Measurements from ENCODE around the gene MALSU1. TPM values are rescaled to one million over a fixed set of nuclear protein-coding genes. Genes with fewer than 3 reads are reported as not detected.

The MALSU1 gene
- 119 TPM for total RNA-seq
- long read RNA-seq, transcript MALSU1-202 (4 exons, 3,044 nt) = major isoform, 25 of 25 reads
- long read RNA-seq, partial matches to known transcripts = 0 of 25 reads
- long read RNA-seq, other reads (novel, unspliced or antisense) = 0 of 25 reads

DNA sequence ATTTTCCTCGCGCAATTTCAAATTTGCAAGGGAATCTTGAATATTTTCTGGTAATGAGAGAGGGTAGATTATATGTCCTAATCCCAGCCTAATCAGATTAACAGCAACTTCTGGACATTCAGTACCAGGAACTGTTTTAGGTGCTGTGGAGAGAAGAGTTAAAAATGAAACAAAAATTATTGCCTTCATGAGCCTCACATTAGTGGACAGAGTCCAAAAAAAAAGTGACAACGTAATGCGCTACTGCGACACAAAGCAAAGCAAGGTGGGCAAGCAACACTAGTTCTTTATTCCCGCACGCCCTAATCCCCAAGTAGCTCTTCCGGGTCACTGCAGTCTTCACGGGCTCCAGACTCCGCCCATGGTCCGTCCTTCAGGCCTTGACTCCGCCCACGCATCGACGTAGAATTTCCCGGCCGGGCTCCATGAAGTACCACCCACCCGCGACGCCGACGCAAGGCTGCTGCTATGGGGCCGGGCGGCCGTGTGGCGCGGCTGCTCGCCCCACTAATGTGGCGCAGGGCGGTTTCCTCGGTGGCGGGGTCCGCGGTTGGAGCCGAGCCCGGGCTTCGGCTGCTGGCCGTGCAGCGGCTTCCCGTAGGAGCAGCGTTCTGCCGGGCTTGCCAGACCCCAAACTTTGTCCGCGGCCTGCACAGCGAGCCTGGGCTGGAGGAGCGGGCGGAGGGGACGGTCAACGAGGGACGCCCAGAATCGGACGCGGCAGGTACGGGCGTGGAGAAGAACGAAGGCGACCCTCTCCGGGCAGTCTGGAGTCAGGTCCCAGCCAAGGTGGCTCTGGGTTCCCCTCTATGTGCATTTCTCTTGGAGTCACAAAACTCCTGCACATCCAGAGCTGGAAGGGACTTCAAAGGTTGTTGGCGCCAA, at the start of gene MALSU1:
MALSU1 (plus strand) TSS at position 455 of the 885 bp plus-strand sequence; CDS start at position 469, 14 bp downstream.
- ATAC-seq (peak; percentile 99), DNase-seq (ENCODE audit: missing footprints) (peak; percentile 99)
- intact Hi-C loops (cut with DNase I) = no loop called here

DNA sequence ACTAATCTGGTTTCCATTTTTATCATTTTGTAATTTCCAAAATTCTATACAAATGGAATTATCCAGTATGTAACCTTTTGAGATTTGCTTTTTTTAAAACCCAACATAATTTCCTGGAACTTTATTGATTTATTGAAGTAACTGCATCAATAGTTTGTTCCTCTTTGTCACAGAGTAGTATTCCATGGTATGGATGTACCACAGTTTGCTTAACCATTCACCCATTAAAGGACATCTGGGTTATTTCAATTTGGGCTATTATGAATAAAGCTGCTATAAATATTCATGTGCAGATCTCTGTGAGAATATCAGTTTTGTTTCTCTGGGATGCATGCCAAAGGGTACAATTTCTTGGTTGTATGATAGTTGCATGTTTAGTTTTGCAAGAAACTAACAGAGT, 49.7 kb upstream of the MALSU1 start:
- intact Hi-C loops (cut with DNase I) = loop anchor here (5.0 kb wide), 3 partner anchors 52 to 142 kb away; partner anchors contain the start of genes KLHL7 and NUP42
- ATAC-seq = no peak
- DNase-seq (ENCODE audit: missing footprints) = no peak

DNA sequence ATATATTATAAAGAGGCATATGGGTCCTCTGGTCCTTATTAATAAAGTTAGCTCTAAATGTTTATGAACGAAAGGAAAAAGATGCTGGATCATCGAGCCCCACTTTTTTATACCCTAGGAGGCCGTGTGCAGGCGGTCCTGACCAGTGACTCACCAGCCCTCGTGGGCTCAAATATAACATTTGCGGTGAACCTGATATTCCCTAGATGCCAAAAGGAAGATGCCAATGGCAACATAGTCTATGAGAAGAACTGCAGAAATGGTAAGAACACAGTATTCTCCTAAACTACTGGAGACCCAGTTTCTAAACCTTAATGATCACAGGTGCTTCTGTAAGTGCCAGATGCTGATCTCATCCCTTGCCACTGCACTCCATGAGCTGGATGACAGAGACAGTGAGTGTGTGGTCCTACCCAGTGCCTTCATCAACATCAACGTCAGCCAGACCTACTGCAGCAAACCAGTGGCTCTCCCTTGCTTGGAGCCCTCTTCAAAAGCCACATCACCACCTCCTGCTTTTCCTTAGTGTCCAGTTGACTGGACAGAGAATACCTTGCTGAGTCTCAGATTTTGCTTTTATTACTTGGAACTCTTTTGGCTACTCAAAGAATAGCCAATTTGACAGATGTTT, 45.0 kb upstream of the MALSU1 start:
- ATAC-seq (no peak), DNase-seq (ENCODE audit: missing footprints) (no peak)
- intact Hi-C loops (cut with DNase I) = no loop called here

GRCh38 chr7:23256731-23257130, 42.4 kb upstream of the MALSU1 start:
- intact Hi-C loops (cut with DNase I) = no loop called here
- DNase-seq (ENCODE audit: missing footprints) = no peak
- ATAC-seq = no peak

DNA sequence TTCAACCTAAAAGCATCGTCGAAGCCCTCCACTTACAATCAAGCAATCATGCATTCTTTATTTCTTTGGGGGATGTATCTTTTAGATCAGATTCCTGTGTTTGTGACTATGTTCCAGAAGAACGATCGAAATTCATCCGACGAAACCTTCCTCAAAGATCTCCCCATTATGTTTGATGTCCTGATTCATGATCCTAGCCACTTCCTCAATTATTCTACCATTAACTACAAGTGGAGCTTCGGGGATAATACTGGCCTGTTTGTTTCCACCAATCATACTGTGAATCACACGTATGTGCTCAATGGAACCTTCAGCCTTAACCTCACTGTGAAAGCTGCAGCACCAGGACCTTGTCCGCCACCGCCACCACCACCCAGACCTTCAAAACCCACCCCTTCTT, 38.8 kb upstream of the MALSU1 start:
- intact Hi-C loops (cut with DNase I) = loop anchor here (5.0 kb wide), 2 partner anchors 73 to 158 kb away; no protein-coding TSS in a partner anchor
- DNase-seq (ENCODE audit: missing footprints) (no peak), ATAC-seq (no peak)

DNA sequence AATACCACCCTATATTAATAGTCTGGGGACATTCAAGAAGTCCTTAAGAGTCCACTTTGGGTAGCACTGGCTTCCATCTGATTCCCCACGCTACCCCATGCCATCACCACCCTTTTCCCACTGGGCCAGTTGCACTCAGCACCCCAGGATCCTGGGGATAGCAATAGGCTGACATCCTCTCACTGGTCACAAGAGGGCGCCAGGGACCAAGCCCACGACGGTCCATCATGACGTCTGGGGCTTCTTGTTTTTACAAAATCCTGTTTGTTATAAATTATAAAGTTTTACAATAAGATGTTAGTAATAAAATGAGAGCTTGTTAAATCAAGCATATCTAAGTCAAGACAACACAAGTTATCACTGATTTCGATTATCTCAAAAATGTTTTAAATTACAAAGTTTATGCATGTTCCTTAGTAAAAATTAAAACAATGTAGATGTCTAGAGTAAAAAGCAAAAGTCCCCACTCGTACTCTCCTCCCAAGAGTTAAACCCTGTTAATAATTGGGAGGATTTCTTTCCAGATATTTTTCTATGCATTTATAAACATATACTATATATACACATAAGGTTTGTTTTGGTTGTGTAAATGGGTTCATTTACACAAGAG, 37.2 kb upstream of the MALSU1 start:
- ATAC-seq (peak; percentile 83), DNase-seq (ENCODE audit: missing footprints) (peak; percentile 83)
- intact Hi-C loops (cut with DNase I) = loop anchor here (5.0 kb wide), 2 partner anchors 75 to 160 kb away; no protein-coding TSS in a partner anchor

GRCh38 chr7:23264916-23265458, 34.2 kb upstream of the MALSU1 start:
- intact Hi-C loops (cut with DNase I) = loop anchor here (5.0 kb wide), 3 partner anchors 78 to 178 kb away; no protein-coding TSS in a partner anchor
- ATAC-seq = no peak
- no peak for DNase-seq (ENCODE audit: missing footprints)

DNA sequence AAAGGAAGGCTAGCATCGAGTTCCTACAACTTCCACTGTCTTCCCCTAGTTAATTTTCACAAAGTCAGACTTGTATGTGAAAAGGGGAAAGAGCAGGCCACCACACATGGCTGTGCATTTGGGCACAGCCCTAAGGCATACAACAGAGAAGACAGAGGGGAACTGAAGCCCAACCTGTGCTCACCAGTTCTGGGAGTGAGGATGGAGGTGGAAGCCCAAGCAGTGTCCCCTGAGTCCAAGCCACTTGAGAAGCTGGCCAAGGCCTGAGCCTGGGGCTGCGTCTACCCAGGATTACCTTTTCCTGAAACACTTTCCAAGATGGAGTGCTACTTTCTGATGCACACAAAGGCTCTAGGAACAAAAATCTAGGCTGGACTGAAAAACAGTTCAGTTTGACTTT, 32.2 kb upstream of the MALSU1 start:
- no peak for DNase-seq (ENCODE audit: missing footprints)
- intact Hi-C loops (cut with DNase I) = loop anchor here (5.0 kb wide), 1 partner anchor 180 kb away; no protein-coding TSS in a partner anchor

GRCh38 chr7:23267357-23267756, 31.8 kb upstream of the MALSU1 start:
- intact Hi-C loops (cut with DNase I) = loop anchor here (5.0 kb wide), 1 partner anchor 180 kb away; no protein-coding TSS in a partner anchor
- ATAC-seq (no peak), DNase-seq (ENCODE audit: missing footprints) (no peak)

More for the DNA sequence above, 32.2 kb upstream of the MALSU1 start:
- ATAC-seq = no peak

DNA sequence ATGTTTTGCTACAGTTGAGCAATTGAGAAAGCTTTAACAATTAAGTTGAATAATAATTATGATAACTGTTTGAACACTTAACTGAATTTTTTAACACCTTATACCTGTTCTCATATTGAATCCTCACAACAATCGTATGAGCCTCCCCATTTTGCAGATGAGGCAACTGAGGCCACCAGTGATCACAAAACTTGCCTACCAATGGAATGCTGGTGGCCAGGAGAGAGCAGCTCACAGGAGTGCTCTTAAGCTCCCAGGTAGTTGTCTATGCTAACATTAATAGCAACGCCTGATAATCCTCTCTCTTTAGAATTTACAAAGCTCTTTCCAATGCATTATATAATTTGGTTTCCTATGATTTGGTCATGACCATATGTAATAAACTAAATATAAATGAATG, 31.0 kb upstream of the MALSU1 start:
- no peak for DNase-seq (ENCODE audit: missing footprints)
- no peak for ATAC-seq
- intact Hi-C loops (cut with DNase I) = loop anchor here (5.0 kb wide), 1 partner anchor 181 kb away; no protein-coding TSS in a partner anchor

DNA sequence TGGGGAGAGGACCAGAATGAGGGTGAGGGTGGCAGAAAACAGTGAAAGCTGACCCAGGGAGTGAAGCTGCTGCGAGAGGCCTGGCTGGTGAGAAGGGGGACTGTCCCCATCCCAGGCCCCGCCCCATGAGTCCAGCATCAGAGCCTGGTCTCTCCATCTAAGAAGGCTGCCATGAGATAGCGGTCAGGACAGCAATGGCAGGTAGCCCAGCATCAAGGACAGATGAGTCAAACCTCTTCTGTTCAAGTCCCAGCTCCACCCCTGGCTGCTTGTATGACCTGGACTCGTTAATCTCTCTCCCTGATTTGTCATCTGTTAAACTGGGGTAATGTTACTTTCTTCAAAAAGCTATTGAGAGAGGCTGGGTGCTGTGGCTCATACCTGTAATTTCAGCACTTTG, 30.4 kb upstream of the MALSU1 start:
- ATAC-seq (peak; percentile 71), DNase-seq (ENCODE audit: missing footprints) (no peak)
- intact Hi-C loops (cut with DNase I) = loop anchor here (5.0 kb wide), 1 partner anchor 181 kb away; no protein-coding TSS in a partner anchor

- intact Hi-C loops (cut with DNase I) = loop anchor here (10.0 kb wide), 1 partner anchor 273 kb away; no protein-coding TSS in a partner anchor
- DNase-seq (ENCODE audit: missing footprints) (no peak), ATAC-seq (no peak)
Observed at GRCh38 chr7:23272275-23272674, 26.9 kb upstream of the MALSU1 start.

DNA sequence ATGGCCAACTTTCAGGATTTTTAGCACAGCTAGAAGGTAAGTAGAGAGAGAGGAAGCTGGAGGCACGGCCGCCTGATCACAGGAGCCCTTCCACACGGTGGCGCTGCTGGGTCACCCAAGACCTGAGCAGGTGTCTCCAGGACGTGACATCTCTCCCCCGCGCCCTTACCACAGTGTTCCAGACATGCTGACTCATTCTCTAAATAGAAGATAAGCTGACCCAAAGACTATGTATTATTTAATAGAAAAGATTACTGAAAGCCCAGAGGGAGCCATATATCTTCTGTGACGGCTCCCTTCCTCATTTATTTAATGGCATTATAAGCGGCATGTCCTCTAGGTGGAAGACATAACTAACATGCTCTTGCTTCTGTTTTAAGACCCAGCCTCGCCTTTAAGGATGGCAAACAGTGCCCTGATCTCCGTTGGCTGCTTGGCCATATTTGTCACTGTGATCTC, 26.0 kb upstream of the MALSU1 start:
- DNase-seq (ENCODE audit: missing footprints) (peak; percentile 90), ATAC-seq (peak; percentile 88)
- intact Hi-C loops (cut with DNase I) = loop anchor here (10.0 kb wide), 1 partner anchor 272 kb away; no protein-coding TSS in a partner anchor

- ATAC-seq (no peak), DNase-seq (ENCODE audit: missing footprints) (no peak)
- intact Hi-C loops (cut with DNase I) = loop anchor here (5.0 to 10.0 kb wide), 2 partner anchors 186 to 269 kb away; no protein-coding TSS in a partner anchor
Observed at GRCh38 chr7:23275912-23276311, 23.2 kb upstream of the MALSU1 start.

- ATAC-seq (no peak), DNase-seq (ENCODE audit: missing footprints) (no peak)
- intact Hi-C loops (cut with DNase I) = loop anchor here (5.0 to 10.0 kb wide), 2 partner anchors 186 to 268 kb away; no protein-coding TSS in a partner anchor
Observed at GRCh38 chr7:23276376-23276775, 22.8 kb upstream of the MALSU1 start.

GRCh38 chr7:23276947-23277346, 22.2 kb upstream of the MALSU1 start:
- DNase-seq (ENCODE audit: missing footprints) (no peak), ATAC-seq (no peak)
- intact Hi-C loops (cut with DNase I) = loop anchor here (5.0 to 10.0 kb wide), 2 partner anchors 185 to 268 kb away; no protein-coding TSS in a partner anchor

GRCh38 chr7:23277359-23277989, 21.7 kb upstream of the MALSU1 start:
- DNase-seq (ENCODE audit: missing footprints) (no peak), ATAC-seq (no peak)
- intact Hi-C loops (cut with DNase I) = loop anchor here (5.0 to 10.0 kb wide), 2 partner anchors 185 to 267 kb away; no protein-coding TSS in a partner anchor
